GM12892 (cell line): ENCODE measurements around the gene SAMD14.

Source experiments
- POLR2A ChIP-seq: IDR thresholded peaks from 2 replicates; pipeline ENCODE4 v1.6.1; 2011; ENCODE audit warnings: low read depth, low read length, control low read depth
- POLR2AphosphoS5 ChIP-seq: IDR thresholded peaks from 2 replicates; pipeline ENCODE4 v1.6.1; 2011; ENCODE audit warnings: low read depth, low read length, control low read depth

DNA sequence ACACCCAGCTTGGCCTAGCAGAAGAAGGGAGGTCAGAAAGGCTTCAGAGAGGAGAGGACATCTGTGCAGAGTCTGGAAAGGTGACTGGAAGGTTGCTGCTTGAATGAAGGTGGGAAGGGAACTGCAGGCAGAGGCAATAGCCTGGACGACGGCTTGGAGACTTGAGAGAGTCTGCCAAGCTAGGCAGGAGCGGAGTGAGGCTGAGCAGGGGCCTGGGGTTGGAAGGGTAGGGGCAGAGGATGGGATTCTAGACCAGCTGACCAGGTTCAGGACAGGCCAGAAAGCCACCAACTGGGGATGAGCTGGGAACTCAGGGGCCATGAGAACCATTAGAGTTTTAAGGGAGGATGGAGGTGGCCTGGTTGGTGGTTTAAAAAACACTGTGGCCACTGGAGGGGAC is 35.5 kb upstream of the SAMD14 start:
- TF ChIP-seq POLR2A (no peak), POLR2AphosphoS5 (no peak)
